Esophagus squamous epithelium (tissue), 4 donors: ENCODE data around the gene PRKAR1A.

ENCODE experiments used
- POLR2A ChIP-seq, 4 donors: fragments of 450-650 bp; IDR thresholded peaks; one replicate each; pipeline ENCODE4 v1.6.1; 2017; ENCODE audit warnings: antibody characterized with exemption in 4 of 4, mild to moderate bottlenecking in 4 of 4, moderate library complexity in 3 of 4
- TF ChIP-seq, protein P1 (sequence below), 6 experiments: fragments of 450-650 bp in 4 of 6; fragments of 200-600 bp in 2 of 6; sonication (generic) in 2 of 6; IDR thresholded peaks; one replicate each; pipeline ENCODE4 v1.5.1; 2016 to 2019; ENCODE audit warnings: antibody characterized with exemption in 6 of 6, mild to moderate bottlenecking in 4 of 6, moderate library complexity in 4 of 6

DNA sequence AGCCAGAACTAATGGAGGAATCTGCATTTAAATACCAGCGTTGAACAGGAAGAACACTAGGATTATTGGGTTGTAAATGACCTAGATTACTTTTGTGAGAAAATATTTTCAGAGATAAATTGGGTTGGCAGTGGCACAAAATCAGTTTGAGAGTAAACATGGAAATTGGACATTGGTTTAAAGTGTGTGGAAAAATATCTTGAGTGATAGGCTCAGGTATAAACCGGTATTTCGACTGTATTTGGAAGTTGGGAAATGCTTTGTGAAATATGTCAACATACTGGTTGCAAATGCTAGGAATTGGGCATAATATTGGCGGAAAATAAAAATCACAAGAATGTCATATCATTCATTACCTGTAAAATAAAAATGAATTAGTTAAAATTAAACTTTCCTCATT is 15.1 kb downstream of the PRKAR1A start:
- TF ChIP-seq, protein P1, sequence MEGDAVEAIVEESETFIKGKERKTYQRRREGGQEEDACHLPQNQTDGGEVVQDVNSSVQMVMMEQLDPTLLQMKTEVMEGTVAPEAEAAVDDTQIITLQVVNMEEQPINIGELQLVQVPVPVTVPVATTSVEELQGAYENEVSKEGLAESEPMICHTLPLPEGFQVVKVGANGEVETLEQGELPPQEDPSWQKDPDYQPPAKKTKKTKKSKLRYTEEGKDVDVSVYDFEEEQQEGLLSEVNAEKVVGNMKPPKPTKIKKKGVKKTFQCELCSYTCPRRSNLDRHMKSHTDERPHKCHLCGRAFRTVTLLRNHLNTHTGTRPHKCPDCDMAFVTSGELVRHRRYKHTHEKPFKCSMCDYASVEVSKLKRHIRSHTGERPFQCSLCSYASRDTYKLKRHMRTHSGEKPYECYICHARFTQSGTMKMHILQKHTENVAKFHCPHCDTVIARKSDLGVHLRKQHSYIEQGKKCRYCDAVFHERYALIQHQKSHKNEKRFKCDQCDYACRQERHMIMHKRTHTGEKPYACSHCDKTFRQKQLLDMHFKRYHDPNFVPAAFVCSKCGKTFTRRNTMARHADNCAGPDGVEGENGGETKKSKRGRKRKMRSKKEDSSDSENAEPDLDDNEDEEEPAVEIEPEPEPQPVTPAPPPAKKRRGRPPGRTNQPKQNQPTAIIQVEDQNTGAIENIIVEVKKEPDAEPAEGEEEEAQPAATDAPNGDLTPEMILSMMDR (IDR thresholded peaks at IDR 0.05): no peak
- no peak for TF ChIP-seq POLR2A (IDR thresholded peaks at IDR 0.05)
